ENCODE measurements around the gene ZFC3H1.

DNA sequence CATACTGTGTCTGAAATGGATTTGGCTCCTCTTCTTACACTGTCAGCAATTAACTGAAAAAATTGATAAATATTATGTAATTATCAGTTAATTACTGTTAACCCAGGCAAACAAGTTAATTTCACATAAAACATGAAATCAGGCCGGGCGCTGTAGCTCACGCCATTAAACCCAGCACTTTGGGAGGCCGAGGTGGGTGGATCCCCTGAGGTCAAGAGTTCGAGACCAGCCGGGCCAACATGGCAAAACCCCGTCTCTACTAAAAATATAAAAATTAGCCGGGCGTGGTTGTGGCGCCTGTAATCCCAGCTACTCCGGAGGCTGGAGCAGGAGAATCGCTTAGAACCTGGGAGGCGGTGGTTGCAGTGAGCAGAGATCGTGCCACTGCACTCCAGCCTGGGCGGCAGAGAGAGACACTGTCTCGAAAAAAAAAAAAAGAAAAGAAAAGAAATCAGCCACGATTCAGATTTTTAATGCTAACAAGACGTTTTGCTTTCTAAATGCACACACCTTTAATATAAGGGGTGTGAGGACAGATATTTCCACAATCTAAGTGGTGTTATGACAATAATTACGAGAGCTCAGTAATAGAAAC is 21.8 kb upstream of the ZFC3H1 start:
- TF ChIP-seq, protein P1, sequence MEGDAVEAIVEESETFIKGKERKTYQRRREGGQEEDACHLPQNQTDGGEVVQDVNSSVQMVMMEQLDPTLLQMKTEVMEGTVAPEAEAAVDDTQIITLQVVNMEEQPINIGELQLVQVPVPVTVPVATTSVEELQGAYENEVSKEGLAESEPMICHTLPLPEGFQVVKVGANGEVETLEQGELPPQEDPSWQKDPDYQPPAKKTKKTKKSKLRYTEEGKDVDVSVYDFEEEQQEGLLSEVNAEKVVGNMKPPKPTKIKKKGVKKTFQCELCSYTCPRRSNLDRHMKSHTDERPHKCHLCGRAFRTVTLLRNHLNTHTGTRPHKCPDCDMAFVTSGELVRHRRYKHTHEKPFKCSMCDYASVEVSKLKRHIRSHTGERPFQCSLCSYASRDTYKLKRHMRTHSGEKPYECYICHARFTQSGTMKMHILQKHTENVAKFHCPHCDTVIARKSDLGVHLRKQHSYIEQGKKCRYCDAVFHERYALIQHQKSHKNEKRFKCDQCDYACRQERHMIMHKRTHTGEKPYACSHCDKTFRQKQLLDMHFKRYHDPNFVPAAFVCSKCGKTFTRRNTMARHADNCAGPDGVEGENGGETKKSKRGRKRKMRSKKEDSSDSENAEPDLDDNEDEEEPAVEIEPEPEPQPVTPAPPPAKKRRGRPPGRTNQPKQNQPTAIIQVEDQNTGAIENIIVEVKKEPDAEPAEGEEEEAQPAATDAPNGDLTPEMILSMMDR (IDR thresholded peaks at IDR 0.05) = no peak
- TF ChIP-seq EP300 (IDR thresholded peaks at IDR 0.05) = no peak
